ENCODE results near the gene CD55.

The CD55 gene

GRCh38 chr1:207349979-207350378 is 28.5 kb downstream of the CD55 start:
- no peak overlapping the region for H3K4me3 ChIP-seq
- TF ChIP-seq EZH2 (IDR thresholded peaks at IDR 0.05) (no peak), FOXP2 (optimal IDR thresholded peaks at IDR 0.05; ENCODE audit: control extremely low read depth, extremely low read length, insufficient read depth) (no peak), POLR2AphosphoS5 (IDR thresholded peaks at IDR 0.05; ENCODE audit: borderline replicate concordance, low read depth, low read length) (no peak)
- H3K36me3 ChIP-seq (ENCODE audit: insufficient read depth, low read length): peaks cover 5% of the 10 kb centered on the region
- DNase-seq (ENCODE audit: low read depth, low spot score): no peak
- no peaks in the 10 kb centered on the region for H3K9me3 ChIP-seq (ENCODE audit: low read depth, low read length)
- H3K27ac ChIP-seq: no peak overlapping the region
- no peak overlapping the region for H3K9ac ChIP-seq (ENCODE audit: insufficient read length)

DNA sequence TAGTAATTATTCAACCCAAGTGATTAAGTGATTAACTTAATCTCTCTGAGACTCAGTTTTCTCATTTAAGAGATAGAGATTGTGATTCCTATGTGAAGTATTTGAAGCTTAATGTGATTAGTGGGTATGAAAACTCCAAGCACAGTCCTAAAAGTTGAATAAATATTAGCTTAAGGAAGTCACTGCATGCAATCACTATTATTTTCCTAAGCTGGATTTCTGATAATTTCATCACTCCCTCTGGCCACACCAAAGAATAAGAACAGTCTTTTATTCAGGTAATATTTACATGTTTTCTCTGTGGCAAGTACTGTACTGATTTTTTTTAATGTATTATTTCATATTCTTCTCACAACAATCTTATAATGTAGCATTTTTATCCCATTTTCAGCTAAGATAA is 31.1 kb downstream of the CD55 start:
- Histone ChIP-seq H3K9ac (ENCODE audit: insufficient read length) (peak overlapping the region; percentile 23), H3K36me3 (ENCODE audit: insufficient read depth, low read length) (peaks cover 5% of the 10 kb centered on the region), H3K27ac (no peak overlapping the region), H3K4me3 (no peak overlapping the region), H3K9me3 (ENCODE audit: low read depth, low read length) (no peaks in the 10 kb centered on the region)
- no peak for DNase-seq (ENCODE audit: low read depth, low spot score)
- no peak for TF ChIP-seq FOXP2 (optimal IDR thresholded peaks at IDR 0.05; ENCODE audit: control extremely low read depth, extremely low read length, insufficient read depth)
- no peak for TF ChIP-seq EZH2 (IDR thresholded peaks at IDR 0.05)

- Histone ChIP-seq H3K9ac (ENCODE audit: insufficient read length) (no peak overlapping the region), H3K4me3 (no peak overlapping the region), H3K27ac (no peak overlapping the region), H3K36me3 (ENCODE audit: insufficient read depth, low read length) (no peaks in the 10 kb centered on the region; the same call in 1 of the 2 replicates), H3K9me3 (ENCODE audit: low read depth, low read length) (no peaks in the 10 kb centered on the region)
- DNase-seq (ENCODE audit: low read depth, low spot score): no peak
- TF ChIP-seq FOXP2 (optimal IDR thresholded peaks at IDR 0.05; ENCODE audit: control extremely low read depth, extremely low read length, insufficient read depth) (no peak), EZH2 (IDR thresholded peaks at IDR 0.05) (no peak), POLR2AphosphoS5 (IDR thresholded peaks at IDR 0.05; ENCODE audit: borderline replicate concordance, low read depth, low read length) (no peak)
Measured at GRCh38 chr1:207355060-207355459, 33.6 kb downstream of the CD55 start.

- TF ChIP-seq EZH2 (IDR thresholded peaks at IDR 0.05) (no peak), FOXP2 (optimal IDR thresholded peaks at IDR 0.05; ENCODE audit: control extremely low read depth, extremely low read length, insufficient read depth) (no peak), POLR2AphosphoS5 (IDR thresholded peaks at IDR 0.05; ENCODE audit: borderline replicate concordance, low read depth, low read length) (no peak)
- Histone ChIP-seq H3K4me3 (no peak overlapping the region), H3K9me3 (ENCODE audit: low read depth, low read length) (no peaks in the 10 kb centered on the region), H3K27ac (no peak overlapping the region), H3K36me3 (ENCODE audit: insufficient read depth, low read length) (no peaks in the 10 kb centered on the region), H3K9ac (ENCODE audit: insufficient read length) (no peak overlapping the region)
- no peak for DNase-seq (ENCODE audit: low read depth, low spot score)
Measured at GRCh38 chr1:207355513-207356295, 34.2 kb downstream of the CD55 start.

GRCh38 chr1:207361029-207361428 is 39.6 kb downstream of the CD55 start:
- no peak for DNase-seq (ENCODE audit: low read depth, low spot score)
- H3K9me3 ChIP-seq (ENCODE audit: low read depth, low read length): no peaks in the 10 kb centered on the region
- TF ChIP-seq POLR2AphosphoS5 (IDR thresholded peaks at IDR 0.05; ENCODE audit: borderline replicate concordance, low read depth, low read length) (no peak), FOXP2 (optimal IDR thresholded peaks at IDR 0.05; ENCODE audit: control extremely low read depth, extremely low read length, insufficient read depth) (no peak), EZH2 (IDR thresholded peaks at IDR 0.05) (no peak)
- no peak overlapping the region for H3K9ac ChIP-seq (ENCODE audit: insufficient read length)
- no peak overlapping the region for H3K27ac ChIP-seq
- no peak overlapping the region for H3K4me3 ChIP-seq
- H3K36me3 ChIP-seq (ENCODE audit: insufficient read depth, low read length): no peaks in the 10 kb centered on the region

GRCh38 chr1:207361889-207362288 is 40.4 kb downstream of the CD55 start:
- TF ChIP-seq FOXP2 (optimal IDR thresholded peaks at IDR 0.05; ENCODE audit: control extremely low read depth, extremely low read length, insufficient read depth): no peak
- no peak for TF ChIP-seq POLR2AphosphoS5 (IDR thresholded peaks at IDR 0.05; ENCODE audit: borderline replicate concordance, low read depth, low read length)
- no peak for TF ChIP-seq EZH2 (IDR thresholded peaks at IDR 0.05)
- DNase-seq (ENCODE audit: low read depth, low spot score): no peak

DNA sequence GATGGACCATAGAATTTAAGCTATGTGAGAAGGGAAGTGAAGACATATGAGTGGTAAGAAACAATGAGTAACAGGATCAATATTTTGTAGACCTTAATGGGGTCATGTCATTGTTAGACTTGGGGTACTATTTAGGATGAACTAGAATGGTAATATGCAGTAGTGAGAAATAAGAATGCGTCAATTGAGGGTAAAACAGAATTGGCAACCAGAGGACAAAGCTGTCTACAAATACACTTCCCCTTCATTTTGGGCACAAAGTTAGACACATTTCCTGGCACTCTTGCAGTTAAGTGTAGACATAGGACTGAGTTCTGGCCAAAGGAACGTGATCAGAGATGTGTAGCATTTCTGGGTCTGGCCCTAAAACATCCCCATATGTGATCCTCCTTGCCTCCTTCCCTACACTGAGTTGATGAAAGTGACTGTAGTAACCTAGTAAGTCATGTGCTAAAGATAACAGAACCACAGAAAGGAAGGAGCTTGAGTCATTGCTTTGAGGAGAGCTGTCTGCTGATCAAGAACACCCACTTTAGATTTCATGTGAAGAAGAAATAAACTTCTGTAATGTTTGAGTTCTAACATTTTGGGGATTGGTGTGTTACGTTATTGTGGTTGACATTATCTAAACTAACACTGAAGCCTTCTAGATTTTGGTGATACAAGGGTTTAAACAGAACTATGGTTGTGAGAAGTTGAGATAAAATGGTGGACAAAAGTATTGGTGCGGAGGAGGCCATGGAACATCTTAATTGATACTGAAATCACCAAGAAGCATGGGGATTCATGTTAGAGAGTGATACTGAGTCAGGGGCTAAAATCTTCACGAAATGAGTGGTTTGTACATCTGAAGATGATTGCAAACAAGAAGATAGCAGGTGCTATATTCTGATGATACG is 41.7 kb downstream of the CD55 start:
- DNase-seq (ENCODE audit: low read depth, low spot score): no peak

More at GRCh38 chr1:207361889-207362288, 40.4 kb downstream of the CD55 start:
- no peaks in the 10 kb centered on the region for H3K9me3 ChIP-seq (ENCODE audit: low read depth, low read length)
- no peak overlapping the region for H3K9ac ChIP-seq (ENCODE audit: insufficient read length)
- no peak overlapping the region for H3K27ac ChIP-seq
- no peak overlapping the region for H3K4me3 ChIP-seq
- no peaks in the 10 kb centered on the region for H3K36me3 ChIP-seq (ENCODE audit: insufficient read depth, low read length)

DNA sequence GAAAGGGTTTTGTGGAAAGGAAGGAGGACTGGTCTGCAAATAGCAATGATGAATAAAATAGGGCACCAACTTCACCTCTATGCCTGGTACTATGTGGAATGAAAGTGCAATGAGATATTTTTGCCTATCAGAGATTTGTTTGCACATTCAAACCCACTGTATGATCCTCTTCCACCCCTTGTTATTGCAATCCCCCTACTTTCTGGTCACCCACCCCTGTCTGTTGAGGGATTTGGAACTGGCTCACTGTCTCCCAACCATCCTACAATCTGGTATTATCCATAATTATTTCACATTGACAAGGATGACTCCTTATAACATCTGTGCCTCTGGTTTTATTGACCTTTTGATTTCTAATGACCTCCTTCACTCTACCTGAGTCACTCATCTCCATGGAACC is 42.4 kb downstream of the CD55 start:
- no peak overlapping the region for H3K27ac ChIP-seq
- no peak overlapping the region for H3K4me3 ChIP-seq
- TF ChIP-seq POLR2AphosphoS5 (IDR thresholded peaks at IDR 0.05; ENCODE audit: borderline replicate concordance, low read depth, low read length): no peak
- TF ChIP-seq EZH2 (IDR thresholded peaks at IDR 0.05): no peak
- TF ChIP-seq FOXP2 (optimal IDR thresholded peaks at IDR 0.05; ENCODE audit: control extremely low read depth, extremely low read length, insufficient read depth): no peak
- no peaks in the 10 kb centered on the region for H3K36me3 ChIP-seq (ENCODE audit: insufficient read depth, low read length)
- no peaks in the 10 kb centered on the region for H3K9me3 ChIP-seq (ENCODE audit: low read depth, low read length)
- H3K9ac ChIP-seq (ENCODE audit: insufficient read length): no peak overlapping the region
- DNase-seq (ENCODE audit: low read depth, low spot score): no peak

More for the DNA sequence above, 41.7 kb downstream of the CD55 start:
- no peak for TF ChIP-seq FOXP2 (optimal IDR thresholded peaks at IDR 0.05; ENCODE audit: control extremely low read depth, extremely low read length, insufficient read depth)
- TF ChIP-seq EZH2 (IDR thresholded peaks at IDR 0.05): no peak
- TF ChIP-seq POLR2AphosphoS5 (IDR thresholded peaks at IDR 0.05; ENCODE audit: borderline replicate concordance, low read depth, low read length): no peak
- Histone ChIP-seq H3K36me3 (ENCODE audit: insufficient read depth, low read length) (no peaks in the 10 kb centered on the region), H3K4me3 (no peak overlapping the region), H3K9me3 (ENCODE audit: low read depth, low read length) (no peaks in the 10 kb centered on the region), H3K9ac (ENCODE audit: insufficient read length) (no peak overlapping the region), H3K27ac (no peak overlapping the region)
